Ascending aorta (tissue), 2 donors: ENCODE data around the gene NOTCH2. TPM values are rescaled to one million over a fixed set of nuclear protein-coding genes. Genes with fewer than 3 reads are reported as not detected.

Source experiments
- DNase-seq, 2 donors: peaks; one replicate each; pipeline ENCODE4 v3.0.0-alpha.2; 2019; ENCODE audit warnings: low spot score in 2 of 2
- H3K27ac ChIP-seq, 2 donors: fragments of 200-600 bp; sonication (generic); one replicate each; pipeline ENCODE4 v1.5.1; 2016 to 2017; ENCODE audit warnings: mild to moderate bottlenecking in 1 of 2
- H3K27me3 ChIP-seq: fragments of 200-600 bp; sonication (generic); one replicate; pipeline ENCODE4 v1.5.1; 2017
- H3K36me3 ChIP-seq, 2 donors: fragments of 200-600 bp; sonication (generic); one replicate each; pipeline ENCODE4 v1.5.1; 2016
- H3K4me1 ChIP-seq, 2 donors: fragments of 200-600 bp; sonication (generic); one replicate each; pipeline ENCODE4 v1.5.1; 2016 to 2017; ENCODE audit warnings: mild to moderate bottlenecking in 1 of 2
- H3K4me3 ChIP-seq, 2 donors: fragments of 200-600 bp; sonication (generic); one replicate each; pipeline ENCODE4 v1.5.1; 2016 to 2017; ENCODE audit warnings: mild to moderate bottlenecking in 1 of 2
- H3K9me3 ChIP-seq, 2 donors: fragments of 200-600 bp; sonication (generic); one replicate each; pipeline ENCODE4 v1.5.1; 2016
- CTCF ChIP-seq, 3 experiments: fragments of 200-600 bp in 2 of 3; fragments of 450-650 bp in 1 of 3; sonication (generic) in 2 of 3; IDR thresholded peaks; one replicate each; pipeline ENCODE4 v1.5.1; 2016 to 2019; ENCODE audit warnings: antibody characterized with exemption in 3 of 3, mild to moderate bottlenecking in 1 of 3, moderate library complexity in 1 of 3
- intact Hi-C: fragments of 100-400 bp; cut with DNase I; formaldehyde crosslinking; loops from one replicate; pipeline ENCODE4 v1.15.1; 2023
- total RNA-seq: library from RNA; depleted of rRNA; stranded (reverse); fragments of >200 nt; gene quantifications from one replicate; pipeline ENCODE4 v1.1.0, GENCODE V29; 2016

NOTCH2 gene
- total RNA-seq, 1 donor from 2014 or later = 80.4 TPM

DNA sequence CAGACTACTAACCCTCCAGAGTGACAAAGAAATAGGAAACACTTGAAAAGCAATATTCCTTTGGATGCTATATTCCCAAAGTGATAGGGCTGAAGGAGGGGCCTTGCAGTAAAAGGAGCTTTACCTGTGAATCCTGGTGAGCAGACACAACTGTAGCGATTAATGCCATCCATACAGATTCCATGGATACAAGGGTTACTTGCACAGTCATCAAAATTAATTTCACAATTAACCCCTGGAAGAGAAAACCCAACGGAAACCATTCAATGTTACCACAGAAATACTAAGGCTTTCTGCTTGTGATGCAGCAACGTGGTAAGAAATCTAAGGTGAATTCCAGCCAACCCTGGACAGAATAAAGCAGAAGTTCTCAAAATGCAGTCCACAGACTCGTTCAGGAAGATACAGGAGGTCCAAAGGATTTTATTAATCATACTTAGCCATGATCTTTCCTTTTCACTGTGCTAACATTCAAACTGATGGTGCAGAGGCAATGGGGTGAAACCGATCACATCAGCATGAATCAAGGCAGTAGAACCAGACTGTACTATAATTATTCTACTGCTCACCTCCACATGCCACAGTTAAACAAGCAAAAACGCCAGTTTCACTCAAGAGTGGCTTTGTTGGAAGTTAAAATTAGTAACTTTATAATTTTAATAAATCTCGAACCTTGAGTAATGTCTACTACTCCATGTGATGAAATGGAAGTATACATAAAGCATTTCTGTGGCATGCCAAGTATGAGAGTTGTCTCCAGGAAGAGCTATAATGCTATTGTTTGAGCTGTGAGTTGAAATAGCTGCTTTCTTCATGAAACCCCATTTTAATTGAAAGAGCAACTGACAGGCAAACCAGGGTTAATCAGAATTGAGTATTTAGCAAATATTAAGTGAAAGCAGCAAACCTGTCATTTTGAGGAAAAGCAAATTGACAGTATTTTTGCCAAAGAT, 109.9 kb downstream of the NOTCH2 start:
- no peak for DNase-seq
- Histone ChIP-seq H3K27me3 (no peaks in the 10 kb centered on the region), H3K4me1 (peaks cover 0 to 67% of the 10 kb centered on the region in 2 donors), H3K9me3 (no peaks in the 10 kb centered on the region), H3K4me3 (no peak overlapping the region), H3K27ac (peak overlapping the region; percentile 32 to 58), H3K36me3 (peaks cover 0 to 9% of the 10 kb centered on the region in 2 donors)
- TF ChIP-seq CTCF (IDR thresholded peaks at IDR 0.05) = no peak
- intact Hi-C loops = no loop called here

GRCh38 chr1:119958223-119958622, 111.2 kb downstream of the NOTCH2 start:
- Histone ChIP-seq H3K27me3 (no peaks in the 10 kb centered on the region), H3K9me3 (no peaks in the 10 kb centered on the region), H3K4me1 (peaks cover 0 to 71% of the 10 kb centered on the region in 2 donors), H3K4me3 (no peak overlapping the region), H3K36me3 (peaks cover 0 to 7% of the 10 kb centered on the region in 2 donors), H3K27ac (peak overlapping the region; percentile 27 to 60)
- no peak for DNase-seq
- no peak for TF ChIP-seq CTCF (IDR thresholded peaks at IDR 0.05)
- intact Hi-C loops = no loop called here

DNA sequence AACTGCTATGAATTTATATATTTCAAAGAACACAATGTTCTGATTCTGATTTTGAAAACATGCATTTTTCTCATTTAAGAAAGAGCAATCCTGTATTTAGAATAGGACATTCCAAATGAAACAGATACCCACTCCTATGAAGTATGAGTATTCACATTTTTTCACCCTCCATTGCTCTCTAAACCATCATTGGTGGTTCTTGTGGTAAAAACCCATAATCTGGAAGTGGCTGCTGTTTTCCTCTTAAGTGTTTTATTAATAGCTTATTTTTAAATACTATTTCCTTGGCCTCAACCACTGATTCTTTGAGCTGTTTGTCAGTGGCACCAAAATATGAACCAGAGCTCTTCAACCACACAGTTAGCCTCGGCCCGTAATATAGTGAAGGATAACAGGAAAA, 113.2 kb downstream of the NOTCH2 start:
- Histone ChIP-seq H3K4me3 (no peak overlapping the region), H3K27me3 (no peaks in the 10 kb centered on the region), H3K36me3 (peaks cover 15 to 24% of the 10 kb centered on the region in 2 donors), H3K9me3 (no peaks in the 10 kb centered on the region), H3K27ac (peak overlapping the region; percentile 60 to 72), H3K4me1 (peaks cover 0 to 56% of the 10 kb centered on the region in 2 donors)
- no peak for TF ChIP-seq CTCF (IDR thresholded peaks at IDR 0.05)
- no peak for DNase-seq
- intact Hi-C loops = no loop called here

- H3K4me3 ChIP-seq = no peak overlapping the region
- H3K36me3 ChIP-seq = peaks cover 29 to 39% of the 10 kb centered on the region in 2 donors
- no peaks in the 10 kb centered on the region for H3K9me3 ChIP-seq
- no peak for TF ChIP-seq CTCF (IDR thresholded peaks at IDR 0.05)
- intact Hi-C loops = loop anchor here (5.0 kb wide), 2 partner anchors 33 to 178 kb away; no protein-coding TSS in a partner anchor
- H3K4me1 ChIP-seq = peaks cover 0 to 42% of the 10 kb centered on the region in 2 donors
- H3K27ac ChIP-seq = peak overlapping the region; percentile 62 to 72
- H3K27me3 ChIP-seq = no peaks in the 10 kb centered on the region
- DNase-seq = no peak
These were observed 114.7 kb downstream of the NOTCH2 start for GRCh38 chr1:119954476-119955422.

DNA sequence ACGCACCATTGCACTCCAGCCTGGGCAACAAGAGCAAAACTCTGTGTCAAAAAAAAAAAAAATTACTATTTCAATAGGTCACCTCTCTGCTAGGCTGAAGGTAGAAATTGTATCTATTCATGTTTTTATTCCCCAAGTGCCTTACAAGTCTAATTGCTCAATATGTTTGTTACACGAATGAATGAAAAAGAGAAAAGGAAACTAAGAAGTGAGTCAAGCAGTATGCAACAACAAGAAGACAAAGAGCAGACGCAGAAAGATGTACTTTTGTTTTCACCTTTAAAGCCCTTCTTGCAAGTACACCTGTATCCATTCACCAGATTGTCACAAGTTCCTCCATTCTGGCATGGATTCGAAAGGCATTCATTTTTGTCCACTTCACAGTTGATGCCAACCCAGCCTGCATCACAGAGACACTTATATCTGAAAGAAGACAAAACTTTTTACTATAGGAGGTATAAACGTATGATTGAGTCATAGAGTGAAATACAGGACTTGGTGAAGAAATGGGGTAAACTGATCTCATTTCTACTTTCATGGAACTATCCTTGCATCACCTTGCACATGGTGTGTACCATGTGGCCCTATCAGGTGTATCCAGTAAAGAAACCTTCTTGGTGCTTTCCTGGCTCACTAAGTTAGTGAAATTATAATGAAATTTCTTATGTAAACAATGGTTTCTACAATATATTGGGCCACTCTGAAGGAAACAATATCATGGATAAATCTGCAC, 116.0 kb downstream of the NOTCH2 start:
- no peak overlapping the region for H3K4me3 ChIP-seq
- H3K36me3 ChIP-seq = peaks cover 33 to 43% of the 10 kb centered on the region in 2 donors
- intact Hi-C loops = loop anchor here (5.0 kb wide), 2 partner anchors 34 to 179 kb away; no protein-coding TSS in a partner anchor
- H3K27me3 ChIP-seq = no peaks in the 10 kb centered on the region
- DNase-seq = no peak
- H3K9me3 ChIP-seq = no peaks in the 10 kb centered on the region
- peak overlapping the region; percentile 62 to 72 for H3K27ac ChIP-seq
- TF ChIP-seq CTCF (IDR thresholded peaks at IDR 0.05) = no peak
- H3K4me1 ChIP-seq = peaks cover 0 to 35% of the 10 kb centered on the region in 2 donors
